ENCODE measurements around the gene FER. TPM values are rescaled to one million over a fixed set of nuclear protein-coding genes. Genes with fewer than 3 reads are reported as not detected.

The FER gene
- total and polyA plus RNA-seq, 10 of the 15 experiments (the other 5 are each of a cell fraction or from before 2014, with no cell fraction given), result 4.4 to 19.1 (median 9.6) TPM

- no peak for TF ChIP-seq CUX1 (IDR thresholded peaks at IDR 0.05; ENCODE audit: insufficient replicate concordance, low read depth, low read length)
- TF ChIP-seq CEBPB (IDR thresholded peaks at IDR 0.05; ENCODE audit: borderline replicate concordance in 1 of 2, low read depth in 2 of 2, low read length in 2 of 2), result no peak
Measured at GRCh38 chr5:108830705-108831276, 83.1 kb downstream of the FER start (continued).

- H3K27me3 ChIP-seq (replicated peaks in 1 of 2; ENCODE audit: control insufficient read depth in 2 of 2, insufficient read depth in 2 of 2, low read length in 1 of 2), result no peaks in the 10 kb centered on the region
- DNase-seq (ENCODE audit: low read depth, low spot score) (no peak), FAIRE-seq (no peak), ATAC-seq (no peak)
- H3K27ac ChIP-seq (ENCODE audit: control insufficient read depth, insufficient read depth), result no peak overlapping the region
- no peak overlapping the region for H2AFZ ChIP-seq (ENCODE audit: control insufficient read depth, low read depth, low read length)
- in situ Hi-C loops (cut with MboI), result no loop called here
- no peaks in the 10 kb centered on the region for H3K79me2 ChIP-seq (ENCODE audit: control insufficient read depth, insufficient read depth, low read length)
- no peaks in the 10 kb centered on the region for H4K20me1 ChIP-seq (ENCODE audit: control insufficient read depth, insufficient read depth)
- H3K4me1 ChIP-seq (ENCODE audit: control insufficient read depth, insufficient read depth, low read length), result no peaks in the 10 kb centered on the region
- POLR2A ChIA-PET, result interaction anchor here (0.6 to 1.1 kb wide), 2 partner anchors 10 to 69 kb away, joined by 3 read pairs; no protein-coding TSS in a partner anchor
- whole genome bisulfite sequencing (ENCODE audit: insufficient coverage, insufficient replicate concordance, low lambda C conversion rate, missing lambda C conversion rate), result 94% methylated on average over 2 of the region's 2 CpGs
- H3K36me3 ChIP-seq (ENCODE audit: control insufficient read depth in 2 of 2, insufficient read depth in 2 of 2, low read length in 1 of 2), result peaks cover 0 to 3% of the 10 kb centered on the region in 2 experiments; a peak in 1 of 4 replicates
- SMC1A ChIA-PET (ENCODE audit: uncharacterized antibody, unreplicated experiment), result interaction anchor here (0.7 to 1.1 kb wide), 3 partner anchors 16 to 157 kb away, joined by 4 to 5 read pairs (median 4); no protein-coding TSS in a partner anchor
- no peak overlapping the region for H3K4me3 ChIP-seq
- no peak overlapping the region for H3K9ac ChIP-seq (ENCODE audit: control insufficient read depth, insufficient read depth, low read length)
- RAD21 ChIA-PET (ENCODE audit: unreplicated experiment), result no interaction called here
- H3K4me2 ChIP-seq (ENCODE audit: control insufficient read depth, insufficient read depth), result no peak overlapping the region
- no peaks in the 10 kb centered on the region; the same call in 1 of the 3 replicates for H3K9me3 ChIP-seq (replicated peaks; ENCODE audit: control insufficient read depth, insufficient read depth, low read length)
- CTCF ChIA-PET, result interaction anchor here (2.4 kb wide), 1 partner anchor 156 kb away, joined by 6 read pairs; no protein-coding TSS in a partner anchor
- intact Hi-C loops (cut with micrococcal nuclease; ENCODE audit: unreplicated experiment), result no loop called here
- BruUV-seq (replicated peaks), result no TSS peak
- no peak for TF ChIP-seq USF2 (IDR thresholded peaks at IDR 0.05; ENCODE audit: borderline replicate concordance, low read depth, low read length)
- TF ChIP-seq JUND (IDR thresholded peaks at IDR 0.05; ENCODE audit: low read depth, low read length), result no peak
- TF ChIP-seq SP1 (IDR thresholded peaks at IDR 0.05; ENCODE audit: low read depth, low read length), result no peak
- TF ChIP-seq YY1 (IDR thresholded peaks at IDR 0.05; ENCODE audit: low read depth, low read length), result no peak
- TF ChIP-seq HSF1 (IDR thresholded peaks at IDR 0.05; ENCODE audit: low read depth, low read length), result no peak
- no peak for TF ChIP-seq CTCF (IDR thresholded peaks at IDR 0.05 in 2 of 3, conservative IDR thresholded peaks at IDR 0.05 in 1 of 3; ENCODE audit: control insufficient read depth in 2 of 3, extremely low read depth in 1 of 3, insufficient read depth in 1 of 3, low read depth in 3 of 3, low read length in 3 of 3)
- TF ChIP-seq NBN (IDR thresholded peaks at IDR 0.05), result no peak
- TF ChIP-seq ZZZ3 (IDR thresholded peaks at IDR 0.05; ENCODE audit: control insufficient read depth, insufficient read length, low read depth), result no peak
- TF ChIP-seq SMARCA5 (IDR thresholded peaks at IDR 0.05), result no peak
- no peak for TF ChIP-seq TCF7 (IDR thresholded peaks at IDR 0.05; ENCODE audit: borderline replicate concordance)
Measured at GRCh38 chr5:108836492-108836891, 88.8 kb downstream of the FER start.
